GM19372 (cell line): ENCODE measurements around the gene FOXJ3.
"Not testable (repeated sequence)": the region's sequence is repeated elsewhere in the genome, so short reads cannot be mapped to it uniquely, and the experiment has no call there.

Experiments used
- ATAC-seq: cut with Tn5 transposase; IDR thresholded peaks from one replicate; pipeline ENCODE4 v1.9.1; 2021; ENCODE audit warnings: mild to moderate bottlenecking, low read depth, moderate library complexity; ENCODE audit not compliant: unreplicated experiment

The FOXJ3 gene

DNA sequence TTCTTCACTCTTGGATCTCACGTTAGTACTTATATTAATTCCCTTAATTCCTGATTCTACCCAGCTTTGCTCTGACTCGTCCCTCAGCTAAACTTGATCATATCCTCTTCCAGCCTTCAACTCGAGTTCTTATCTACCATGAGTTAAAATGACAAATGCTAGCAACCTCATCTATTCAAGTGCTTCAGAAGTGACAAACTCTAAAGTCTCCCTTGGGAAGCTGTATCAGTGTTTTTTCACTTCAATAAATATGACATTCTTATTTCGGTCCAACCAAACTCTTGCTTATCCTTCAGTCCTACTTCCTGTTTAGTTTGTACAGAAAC lies 75.3 kb downstream of the FOXJ3 start:
- no peak for ATAC-seq

- no peak for ATAC-seq
Observed at GRCh38 chr1:42259059-42259738, 75.8 kb downstream of the FOXJ3 start.

- no peak for ATAC-seq
Observed at GRCh38 chr1:42258218-42258617, 76.8 kb downstream of the FOXJ3 start.

DNA sequence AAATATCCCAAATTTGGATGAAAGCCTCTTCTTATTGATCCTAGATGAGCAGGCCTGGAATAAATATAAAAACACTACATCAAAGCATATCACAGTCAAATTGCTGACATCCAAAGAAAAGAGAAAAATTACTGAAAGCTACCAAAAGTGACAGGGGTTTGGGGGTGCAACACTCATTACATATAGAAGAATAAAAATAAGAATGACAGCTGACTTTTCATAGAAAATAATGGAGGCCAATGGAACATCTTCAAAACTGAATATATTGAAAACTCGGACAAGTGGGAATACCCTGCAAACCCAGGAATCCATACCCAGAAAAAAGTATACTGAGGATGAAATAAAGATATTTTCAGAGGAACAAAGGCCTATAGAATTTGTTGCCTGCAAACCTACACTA lies 84.0 kb downstream of the FOXJ3 start:
- no peak for ATAC-seq

DNA sequence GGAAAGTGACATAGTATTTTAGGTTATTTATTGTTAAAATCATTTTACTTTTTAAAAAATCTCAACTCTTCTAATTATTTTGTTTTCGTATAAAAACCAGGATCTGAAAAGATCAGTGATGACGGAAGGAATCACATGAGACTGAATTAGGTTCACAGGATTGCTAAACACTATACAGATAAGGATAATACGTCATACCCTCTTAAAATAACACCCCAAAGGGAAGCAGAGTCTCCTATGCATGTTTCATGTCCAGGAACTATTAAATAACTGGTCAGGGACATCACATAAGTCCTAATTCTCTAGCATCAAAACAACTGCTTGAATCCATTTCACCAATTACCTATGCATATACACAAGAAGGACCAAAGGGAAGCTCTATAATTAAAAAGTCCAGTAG lies 84.9 kb downstream of the FOXJ3 start:
- ATAC-seq: no peak

- ATAC-seq: no peak
Observed at GRCh38 chr1:42240966-42241755, 93.9 kb downstream of the FOXJ3 start.

DNA sequence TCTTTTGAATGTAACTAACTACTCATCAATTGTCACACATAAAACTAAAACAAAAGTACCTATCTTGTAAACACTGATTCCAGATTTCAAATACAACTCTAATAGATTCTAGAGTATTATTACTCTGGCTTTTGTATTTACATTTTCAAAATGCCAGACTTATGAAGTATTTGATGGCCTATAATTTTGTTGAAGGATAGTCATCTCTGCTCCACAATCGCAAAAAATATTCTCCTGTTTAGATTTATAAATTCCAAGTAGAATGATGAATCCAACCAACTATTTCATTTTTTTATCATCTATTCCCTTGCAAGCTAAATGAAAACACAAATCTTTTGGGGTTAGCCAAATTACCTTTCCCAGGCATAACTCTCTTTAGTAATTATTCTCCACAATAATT lies 95.5 kb downstream of the FOXJ3 start:
- no peak for ATAC-seq

DNA sequence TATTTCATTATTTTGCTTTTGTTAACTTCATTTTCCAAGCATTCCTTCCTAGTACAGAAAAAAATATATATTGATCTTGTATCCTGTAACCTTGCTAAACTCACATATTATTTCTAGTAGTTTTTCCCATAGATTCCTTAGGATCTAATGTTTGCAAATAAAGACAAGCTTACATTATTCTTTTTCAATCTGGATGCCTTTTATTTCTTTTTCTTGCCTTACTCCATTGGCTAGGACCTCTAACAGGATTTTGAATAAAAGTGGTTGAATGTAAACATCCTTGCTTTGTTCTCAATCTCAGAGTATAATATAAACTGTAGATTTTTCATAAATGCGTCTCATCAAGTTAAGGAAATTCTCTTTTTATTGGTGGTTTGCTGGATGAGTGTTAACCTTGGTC lies 96.0 kb downstream of the FOXJ3 start:
- ATAC-seq: no peak

DNA sequence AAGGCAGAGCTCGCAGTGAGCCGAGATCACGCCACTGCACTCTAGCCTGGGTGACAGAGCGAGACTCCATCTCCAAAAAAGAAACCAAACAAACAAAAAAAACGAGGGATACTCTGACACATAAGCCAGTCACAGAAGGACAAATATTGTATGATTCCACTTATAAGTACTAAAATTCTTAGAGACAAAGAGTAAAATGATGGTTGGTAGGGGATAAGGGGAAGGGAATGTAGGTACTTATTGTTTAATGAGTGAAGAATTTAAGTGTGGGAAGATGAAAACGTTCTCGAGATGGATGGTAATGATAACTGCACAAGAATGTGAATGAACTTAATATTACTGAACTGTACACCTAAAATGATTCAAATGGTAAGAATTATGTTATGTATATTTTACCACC lies 103.8 kb downstream of the FOXJ3 start:
- no peak for ATAC-seq

GRCh38 chr1:42228938-42229337 lies 106.1 kb downstream of the FOXJ3 start:
- ATAC-seq: no peak

- no peak for ATAC-seq
Observed at GRCh38 chr1:42223036-42223435, 112.0 kb downstream of the FOXJ3 start.

DNA sequence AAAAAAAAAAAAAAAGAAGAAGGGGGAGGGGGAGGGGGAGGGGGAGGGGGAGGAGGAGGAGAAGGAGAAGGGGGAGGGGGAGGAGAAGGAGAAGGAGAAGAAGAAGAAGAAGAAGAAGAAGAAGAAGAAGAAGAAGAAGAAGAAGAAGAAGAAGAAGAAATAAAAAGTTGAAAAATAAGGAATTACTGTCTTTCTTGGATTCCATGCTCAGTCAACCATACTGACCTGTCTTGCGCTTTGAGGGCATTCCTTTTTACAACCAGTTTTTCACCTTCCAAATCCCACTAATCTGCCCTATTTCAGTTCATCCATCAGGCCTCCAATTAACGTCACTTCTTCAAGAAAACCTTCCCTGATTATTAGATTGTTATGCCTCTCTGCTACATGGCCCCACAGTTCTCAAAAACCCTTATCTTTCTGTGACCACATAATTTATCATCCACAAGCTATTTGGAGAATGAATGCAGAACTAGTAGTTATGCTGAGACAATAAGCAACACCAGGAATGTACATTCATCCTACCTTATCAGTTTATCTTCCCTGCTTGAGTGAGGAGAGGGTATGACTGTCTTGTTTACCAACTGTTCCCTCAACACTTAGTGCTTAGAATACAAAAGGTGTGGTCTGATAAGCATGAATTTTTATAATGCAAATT lies 113.0 kb downstream of the FOXJ3 start:
- ATAC-seq: no peak

DNA sequence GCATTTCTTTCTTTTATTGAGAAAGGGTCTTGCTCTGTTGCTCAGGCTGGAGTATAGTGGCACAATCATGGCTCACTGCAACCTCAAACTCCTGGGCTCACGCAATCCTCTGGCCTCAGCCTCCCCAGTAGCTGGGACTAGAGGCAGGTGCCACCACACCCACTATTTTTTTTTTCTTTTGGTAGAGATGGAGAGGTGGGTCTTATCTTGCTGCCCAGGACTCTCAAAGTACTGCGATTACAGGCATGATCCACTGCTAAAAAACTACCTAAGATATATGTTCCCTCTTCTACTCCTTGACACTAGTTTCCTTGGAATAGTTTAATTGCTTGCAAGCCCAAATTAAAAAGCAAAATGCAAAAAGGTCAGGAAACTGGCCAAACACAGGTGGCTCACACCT lies 113.6 kb downstream of the FOXJ3 start:
- no peak for ATAC-seq

DNA sequence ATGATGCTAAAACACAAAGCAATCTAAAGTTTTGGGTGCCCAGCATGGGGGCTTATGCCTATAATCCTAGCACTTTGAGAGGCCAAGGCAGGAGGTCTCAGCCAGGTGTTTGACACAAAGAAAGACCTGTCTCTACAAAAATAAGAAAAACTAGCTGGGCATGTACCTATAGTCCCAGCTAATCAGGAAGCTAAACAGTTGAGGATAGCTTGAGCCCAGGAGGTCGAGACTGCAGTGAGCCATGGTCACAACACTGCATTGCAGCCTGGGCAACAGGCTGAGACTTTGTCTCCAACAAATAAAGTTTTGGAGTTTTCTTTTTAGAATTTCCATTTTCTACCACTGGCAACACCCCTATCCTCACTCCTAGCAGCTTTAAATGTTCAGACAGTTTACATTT lies 115.4 kb downstream of the FOXJ3 start:
- no peak for ATAC-seq

- ATAC-seq: no peak
Observed at GRCh38 chr1:42214447-42214871, 120.6 kb downstream of the FOXJ3 start.

DNA sequence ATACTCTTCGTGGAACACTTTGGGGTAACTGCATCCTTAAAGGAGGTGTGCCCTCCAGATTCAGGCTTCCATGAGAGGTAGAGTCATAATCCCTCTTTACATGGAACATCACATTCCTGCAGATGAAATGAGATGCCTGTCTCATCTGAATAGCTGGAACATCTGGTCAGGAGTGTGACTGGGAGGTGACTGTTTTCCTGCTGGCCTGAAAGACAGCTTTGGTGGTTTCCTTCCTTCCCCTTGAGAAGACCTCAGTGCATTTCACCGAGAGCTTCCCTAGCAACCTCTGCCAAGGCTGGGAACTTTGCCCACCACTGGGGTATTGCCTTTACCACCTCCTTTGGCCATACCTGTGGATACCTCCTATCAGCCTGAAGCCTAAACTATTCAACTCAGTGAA lies 123.8 kb downstream of the FOXJ3 start:
- ATAC-seq: no peak

DNA sequence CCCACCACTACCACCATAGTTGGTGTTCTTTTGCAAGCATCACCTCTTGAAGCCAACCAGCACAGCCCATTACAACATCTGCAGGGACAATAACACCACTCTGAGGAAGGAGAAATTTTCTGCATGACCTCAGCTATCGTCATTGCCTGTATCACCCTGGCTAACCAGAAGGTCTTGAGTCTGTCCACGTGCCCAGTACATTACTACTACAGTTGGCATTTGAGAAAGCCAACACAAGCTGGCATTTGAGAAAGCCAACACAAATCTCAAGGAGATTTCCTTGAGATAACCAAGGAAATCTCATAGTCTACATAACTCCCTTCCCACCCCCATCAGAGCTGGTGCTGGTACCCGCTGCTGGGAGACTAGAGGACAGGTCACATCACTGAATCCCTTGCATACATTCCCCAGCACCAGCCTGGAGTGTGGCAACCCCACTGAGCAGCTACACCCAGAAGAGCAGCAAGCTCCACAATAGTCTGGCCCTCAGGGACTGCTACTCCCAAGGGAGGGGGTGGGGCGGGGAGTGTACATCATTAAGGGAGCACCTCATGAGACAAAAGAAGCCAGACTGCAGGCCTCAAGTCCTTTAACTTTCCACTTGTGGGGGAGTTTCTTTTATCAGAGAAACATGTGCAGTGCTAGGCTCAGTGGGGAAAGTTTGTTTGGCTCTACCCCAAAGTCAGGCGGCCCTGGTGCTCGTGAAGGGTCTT lies 124.5 kb downstream of the FOXJ3 start:
- no peak for ATAC-seq

GRCh38 chr1:42209526-42210251 lies 125.3 kb downstream of the FOXJ3 start:
- ATAC-seq: no peak

DNA sequence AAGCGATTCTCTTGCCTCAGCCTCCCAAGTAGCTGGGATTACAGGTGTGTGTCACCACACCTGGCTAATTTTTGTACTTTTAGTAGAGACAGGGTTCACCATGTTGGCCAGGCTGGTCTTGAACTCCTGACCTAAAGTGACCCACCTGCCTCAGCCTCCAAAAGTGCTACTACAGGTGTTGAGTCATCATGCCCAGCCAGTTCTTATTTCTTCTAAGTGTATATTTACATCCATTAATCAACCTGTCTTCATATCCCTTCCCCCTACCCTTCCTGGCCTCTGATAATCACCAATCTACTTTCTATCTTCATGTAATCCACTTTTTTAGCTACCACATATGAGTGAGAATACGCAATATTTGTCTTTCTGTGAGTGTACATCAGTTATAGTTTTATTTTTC lies 128.1 kb downstream of the FOXJ3 start:
- ATAC-seq: not testable (repeated sequence)

DNA sequence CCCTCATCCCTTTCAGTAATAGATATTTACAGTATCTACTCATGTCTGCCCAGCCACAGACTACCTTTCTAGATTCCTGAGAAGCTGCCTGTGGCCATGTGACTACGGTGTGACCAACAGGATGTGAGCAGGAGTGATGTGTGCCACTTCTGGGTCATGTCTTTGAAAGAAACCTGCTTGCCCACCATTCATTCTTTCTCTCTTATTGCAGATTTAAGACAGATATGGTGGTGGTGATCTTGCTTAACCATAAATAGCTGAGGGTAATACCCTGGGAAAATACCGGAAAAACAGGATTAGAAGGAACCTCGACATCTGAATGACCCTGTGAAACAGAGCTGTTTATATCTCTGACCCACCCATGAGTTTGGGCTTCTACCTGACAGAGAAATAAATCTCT lies 128.9 kb downstream of the FOXJ3 start:
- ATAC-seq: no peak

GRCh38 chr1:42201986-42202385 lies 133.0 kb downstream of the FOXJ3 start:
- no peak for ATAC-seq
